HG02571 (cell line): ENCODE measurements around the gene APOBR.
"Not testable (repeated sequence)": the region's sequence is repeated elsewhere in the genome, so short reads cannot be mapped to it uniquely, and the experiment has no call there.

Experiments
- ATAC-seq: cut with Tn5 transposase; IDR thresholded peaks from one replicate; pipeline ENCODE4 v1.9.1; 2021; ENCODE audit warnings: mild to moderate bottlenecking, moderate library complexity; ENCODE audit not compliant: unreplicated experiment

Gene APOBR

DNA sequence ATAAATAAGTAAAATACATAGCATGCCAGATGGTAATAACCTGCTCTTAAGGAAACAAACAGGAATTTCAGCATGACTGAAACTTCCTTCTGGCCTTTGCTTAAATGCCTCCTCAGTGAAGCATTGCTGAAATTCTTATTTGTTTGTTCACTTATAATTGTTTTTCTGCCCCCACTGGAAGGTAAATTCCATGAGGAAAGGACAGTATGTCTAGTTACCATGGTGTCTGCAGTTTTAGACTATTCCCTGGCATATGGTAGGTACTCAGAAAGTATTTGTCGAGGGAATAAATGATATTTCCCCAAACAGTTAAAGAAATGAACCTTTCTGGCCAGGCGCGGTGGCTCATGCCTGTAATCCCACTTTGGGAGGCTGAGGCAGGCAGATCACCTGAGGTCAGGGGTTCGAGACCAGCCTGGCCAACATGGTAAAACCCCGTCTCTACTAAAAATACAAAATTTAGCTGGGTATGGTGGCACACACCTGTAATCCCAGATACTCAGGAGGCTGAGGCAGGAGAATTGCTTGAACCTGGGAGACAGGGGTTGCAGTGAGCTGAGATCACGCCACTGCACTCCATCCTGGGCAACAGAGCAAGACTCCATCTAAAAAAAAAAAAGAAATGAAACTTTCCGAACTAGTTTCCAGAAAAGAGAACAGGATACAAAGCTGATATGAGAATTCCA, 32.8 kb downstream of the APOBR start:
- ATAC-seq: not testable (repeated sequence)

DNA sequence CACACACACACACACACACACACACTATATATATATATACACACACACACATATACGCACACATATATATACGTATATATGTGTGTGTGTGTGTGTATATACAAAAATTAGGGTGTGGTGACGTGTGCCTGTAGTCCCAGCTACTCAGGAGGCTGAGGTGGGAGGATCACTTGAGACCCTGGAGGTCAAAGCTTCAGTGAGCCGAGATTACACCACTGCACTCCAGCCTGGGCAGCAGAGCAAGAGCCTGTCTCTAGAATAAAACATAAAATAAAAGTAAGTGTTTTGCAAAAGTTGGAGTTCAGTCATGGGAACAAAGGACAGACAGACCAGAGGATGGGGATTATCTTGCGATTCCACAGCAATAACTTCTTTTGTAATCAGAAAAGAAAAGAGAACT, 33.5 kb downstream of the APOBR start:
- no peak for ATAC-seq

DNA sequence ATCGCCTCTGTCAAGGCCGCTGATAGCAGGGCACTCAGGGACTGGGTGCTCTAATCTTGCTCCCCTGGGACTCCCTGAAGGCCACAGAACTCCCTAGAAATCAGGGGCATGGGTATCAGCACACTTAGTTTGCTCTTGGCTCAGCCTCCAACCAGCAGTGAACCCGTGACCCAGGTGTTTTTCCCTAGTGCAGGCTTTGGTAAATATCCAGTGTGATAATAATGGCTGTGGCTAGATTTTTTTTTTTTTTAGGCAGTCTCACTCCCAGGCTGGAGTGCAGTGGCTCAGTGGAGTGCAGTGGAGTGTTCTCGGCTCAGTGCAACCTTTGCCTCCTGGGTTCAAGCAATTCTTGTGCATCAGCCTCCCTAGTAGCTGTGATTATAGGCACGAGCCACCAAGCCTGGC, 34.0 kb downstream of the APOBR start:
- no peak for ATAC-seq

DNA sequence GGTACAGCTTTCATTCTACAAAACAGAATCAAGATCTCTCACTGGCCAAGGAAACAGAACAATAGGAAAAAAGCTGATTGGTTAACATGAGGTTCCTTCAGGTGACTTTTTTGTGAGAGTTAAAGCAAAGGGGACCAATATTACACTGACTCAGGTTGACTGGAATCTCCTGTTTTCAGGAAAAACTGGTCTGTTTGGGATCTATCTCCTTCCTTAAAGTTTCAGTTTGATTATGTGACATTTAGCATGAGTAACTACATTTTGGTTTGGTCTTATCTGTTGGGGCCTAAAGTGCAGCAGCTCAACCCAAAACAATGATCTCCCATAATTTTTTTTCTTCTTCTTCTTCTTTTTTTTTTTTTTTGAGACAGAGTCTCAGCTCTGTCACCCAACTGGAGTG, 34.7 kb downstream of the APOBR start:
- ATAC-seq: no peak

DNA sequence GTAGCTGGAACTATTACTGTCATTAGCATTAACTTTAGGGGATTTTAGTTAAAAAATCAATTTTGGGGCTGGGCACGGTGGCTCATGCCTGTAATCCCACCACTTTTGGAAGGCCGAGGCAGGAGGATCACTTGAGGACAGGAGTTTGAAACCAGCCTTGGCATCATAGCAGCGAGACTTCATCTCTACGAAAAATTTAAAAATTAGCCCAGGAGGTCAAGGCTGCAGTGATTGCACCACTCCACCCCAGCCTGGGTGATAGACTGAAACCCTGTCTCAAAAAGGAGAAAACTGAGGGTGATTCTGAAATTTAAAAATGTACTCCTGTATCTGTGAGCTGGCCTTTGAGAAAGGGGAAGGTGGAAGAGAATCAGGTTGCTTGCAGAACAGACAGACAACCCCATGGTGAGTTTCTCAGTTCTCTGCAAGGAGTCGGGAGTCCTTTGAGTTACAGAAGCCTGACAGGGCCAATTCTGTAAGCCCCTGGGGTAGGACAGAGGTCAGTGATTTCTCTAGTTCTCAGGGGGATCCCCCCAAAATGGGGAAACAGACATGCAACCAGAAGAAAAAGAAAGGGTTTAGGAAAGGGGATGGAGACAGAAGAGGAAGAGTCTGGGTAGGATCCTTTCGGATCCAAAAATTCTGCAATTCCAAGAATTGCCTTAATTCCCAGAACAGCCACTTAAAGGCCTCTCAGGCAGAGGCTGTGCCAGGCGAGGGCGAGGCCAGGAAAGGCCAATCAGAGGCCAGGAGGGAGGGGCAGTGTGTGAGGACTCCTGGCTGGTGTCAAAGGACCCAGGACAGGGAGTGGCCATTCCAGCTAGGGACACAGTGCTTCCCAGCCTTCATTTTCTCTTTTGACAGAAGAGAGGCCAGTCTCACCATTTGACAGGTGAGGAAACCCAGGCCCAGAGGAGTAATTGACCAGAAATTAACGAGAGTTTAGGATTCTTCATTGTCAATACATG, 37.6 kb downstream of the APOBR start:
- ATAC-seq: no peak

DNA sequence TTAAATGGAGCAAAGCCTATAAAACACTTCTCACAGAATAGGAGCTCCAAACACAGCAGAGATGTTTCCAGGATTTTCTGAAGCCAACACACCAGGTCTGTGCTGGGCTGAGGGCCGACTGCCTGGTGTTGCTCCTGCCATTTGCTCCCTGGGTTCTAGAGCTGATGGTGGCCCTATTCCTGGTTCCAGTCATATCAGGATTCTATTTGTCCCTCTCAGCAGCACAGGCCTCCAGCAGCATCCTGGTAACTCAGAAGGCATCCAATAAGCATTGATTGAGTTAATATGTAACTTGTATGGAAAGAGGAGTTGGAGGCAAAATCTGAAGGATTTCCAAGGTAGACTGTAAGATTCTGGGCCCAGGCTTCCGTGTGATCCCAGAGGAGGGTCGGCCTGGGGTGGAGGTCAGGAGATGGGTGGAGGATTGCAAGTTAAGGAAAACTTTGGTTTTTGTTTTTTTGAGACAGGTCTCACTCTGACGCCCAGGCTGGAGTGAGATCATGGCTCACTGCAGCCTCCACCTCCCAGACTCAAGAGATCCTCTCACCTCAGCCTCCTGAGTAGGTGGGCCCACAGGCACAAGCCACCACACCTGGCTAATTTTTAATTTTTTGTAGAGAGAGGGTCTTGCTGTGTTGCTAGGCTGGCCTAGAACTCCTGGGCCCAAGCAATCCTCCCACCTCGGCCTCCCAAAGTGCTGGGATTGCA, 38.7 kb downstream of the APOBR start:
- ATAC-seq: no peak

DNA sequence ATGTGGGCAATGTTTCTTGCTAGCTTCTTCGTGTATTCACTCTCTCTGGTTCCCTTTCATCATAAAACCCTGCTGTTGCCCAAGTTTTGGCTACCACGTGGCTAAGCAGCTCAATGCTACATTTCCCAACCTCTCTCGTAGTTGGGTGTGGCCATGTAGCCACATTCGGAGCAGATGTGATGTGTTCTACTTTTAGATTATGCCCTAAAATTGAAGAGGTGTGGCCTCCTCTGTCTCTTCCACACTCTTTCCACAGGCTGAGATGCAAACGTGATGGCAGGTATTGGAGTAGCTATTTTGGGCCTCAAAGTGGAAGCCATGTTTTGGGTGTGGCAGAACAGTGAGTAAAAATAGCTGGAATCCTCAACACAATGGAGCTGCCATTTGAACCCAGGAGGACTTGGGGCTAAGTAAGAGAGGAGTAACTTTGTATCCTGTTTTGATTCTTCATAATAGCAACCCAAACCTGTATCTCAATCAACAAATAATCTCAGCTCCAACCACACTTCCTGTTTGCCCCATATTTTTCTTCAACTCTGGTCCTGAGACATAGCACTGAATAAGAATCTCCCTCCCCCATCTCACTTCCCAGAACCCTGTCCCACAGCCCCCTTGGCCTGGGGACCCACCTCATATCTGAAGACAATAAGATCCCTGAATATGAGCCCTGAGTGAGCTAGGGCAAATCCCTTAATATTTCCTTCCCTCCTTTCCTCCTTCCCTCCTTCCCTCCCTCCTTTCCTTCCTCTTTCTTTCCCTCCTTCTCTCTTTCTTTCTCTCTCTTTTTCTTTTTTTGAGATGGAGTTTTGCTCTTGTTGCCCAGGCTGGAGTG, 40.3 kb downstream of the APOBR start:
- no peak for ATAC-seq

DNA sequence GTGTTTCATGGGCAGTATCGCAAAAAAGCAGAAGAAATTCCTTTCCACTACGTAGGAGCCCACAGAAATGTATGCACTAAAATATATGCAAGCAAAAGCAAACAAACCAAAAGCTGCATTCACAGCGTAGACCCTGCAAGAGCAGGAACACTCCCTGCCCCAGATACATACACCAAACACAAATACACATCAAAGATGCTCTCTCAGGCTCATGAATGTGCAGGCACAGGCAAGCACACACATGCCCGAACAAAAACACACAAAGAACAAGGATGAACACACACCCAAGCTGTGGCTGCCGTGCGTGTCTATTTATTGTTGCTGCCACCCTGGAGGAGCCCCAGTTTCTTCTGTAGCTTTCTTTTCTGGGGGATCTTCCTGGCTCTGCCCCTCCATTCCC, 42.6 kb downstream of the APOBR start:
- ATAC-seq: no peak

DNA sequence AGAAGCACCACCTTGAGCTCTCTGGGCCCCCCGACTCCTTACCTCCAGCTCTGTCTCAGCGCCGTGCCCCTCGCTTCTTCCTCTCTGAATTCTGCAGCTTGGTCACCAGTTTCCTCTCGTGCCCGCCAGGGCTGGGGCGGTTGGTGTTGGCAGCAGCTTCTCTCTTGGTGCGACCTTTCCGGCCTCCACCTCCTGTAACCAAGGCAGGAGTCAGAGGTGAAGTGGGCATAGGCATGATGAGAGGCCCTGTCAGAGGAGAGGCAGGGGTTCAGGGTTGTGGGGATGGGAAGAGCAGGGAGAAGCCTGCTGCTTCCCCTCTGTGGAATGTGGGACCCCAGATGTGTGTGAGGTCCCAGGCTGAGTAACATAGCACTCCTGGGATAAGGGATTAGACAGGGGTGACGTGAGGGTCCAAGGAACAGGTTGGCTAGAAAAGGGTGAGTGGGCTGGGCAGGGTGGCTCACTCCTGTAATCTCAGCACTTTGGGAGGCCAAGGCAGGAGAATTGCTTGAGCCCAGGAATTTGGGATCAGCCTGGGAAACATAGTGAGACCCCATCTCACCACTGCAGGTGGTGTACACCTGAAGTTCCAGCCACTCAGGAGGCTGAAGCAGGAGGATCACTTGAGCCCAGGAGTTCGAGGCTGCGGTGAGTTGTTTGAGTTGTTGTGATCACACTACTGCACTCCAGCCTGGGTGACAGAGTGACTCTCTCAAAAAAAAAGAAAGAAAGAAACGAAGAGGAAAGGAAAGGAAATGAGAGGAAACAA, 43.7 kb downstream of the APOBR start:
- no peak for ATAC-seq

DNA sequence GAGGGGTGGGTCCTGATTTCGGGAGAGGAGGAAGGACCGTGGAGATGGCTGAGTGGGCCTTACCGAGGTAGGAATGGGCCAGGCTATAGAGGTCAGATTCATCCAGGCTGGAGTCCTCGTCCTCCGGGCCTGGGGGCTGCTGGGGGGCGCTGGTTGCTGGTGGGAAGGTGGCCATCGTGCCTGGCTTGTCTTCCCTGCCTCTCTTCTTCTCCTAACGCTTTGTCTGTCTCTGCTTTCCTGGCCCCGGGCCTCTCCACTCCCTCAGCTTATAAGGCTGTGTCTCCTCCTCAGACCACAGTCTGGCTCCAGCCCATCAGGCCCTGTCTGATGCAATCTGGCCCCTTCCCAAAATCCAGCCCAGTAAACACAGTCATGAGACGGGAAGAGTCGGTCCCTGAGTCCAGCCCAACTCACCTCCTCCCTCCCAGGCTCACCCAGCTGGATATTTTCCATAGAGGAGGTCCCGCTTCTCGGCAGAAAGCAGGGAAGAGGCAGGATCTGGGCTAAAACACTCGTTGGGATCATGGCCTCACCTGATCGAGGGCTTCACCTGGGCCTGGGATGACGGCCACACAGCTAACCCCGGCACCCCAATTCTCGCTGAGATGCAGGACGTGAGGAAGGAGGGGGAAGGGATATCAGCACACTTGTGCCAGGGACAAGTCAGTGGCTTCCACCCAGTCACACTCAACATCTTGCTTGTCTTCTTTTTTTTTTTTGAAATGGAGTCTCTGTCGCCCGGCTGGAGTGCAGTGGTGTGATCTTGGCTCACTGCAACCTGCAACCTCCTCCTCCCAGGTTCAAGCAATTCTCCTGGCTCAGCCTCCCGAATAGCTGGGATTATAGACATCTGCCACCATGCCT, 44.5 kb downstream of the APOBR start, which contains the start of gene NUPR1:
TSS of gene NUPR1 (minus strand) at position 242 of the 864 bp plus-strand sequence. CDS start at position 175, 67 bp downstream.
- no peak for ATAC-seq

DNA sequence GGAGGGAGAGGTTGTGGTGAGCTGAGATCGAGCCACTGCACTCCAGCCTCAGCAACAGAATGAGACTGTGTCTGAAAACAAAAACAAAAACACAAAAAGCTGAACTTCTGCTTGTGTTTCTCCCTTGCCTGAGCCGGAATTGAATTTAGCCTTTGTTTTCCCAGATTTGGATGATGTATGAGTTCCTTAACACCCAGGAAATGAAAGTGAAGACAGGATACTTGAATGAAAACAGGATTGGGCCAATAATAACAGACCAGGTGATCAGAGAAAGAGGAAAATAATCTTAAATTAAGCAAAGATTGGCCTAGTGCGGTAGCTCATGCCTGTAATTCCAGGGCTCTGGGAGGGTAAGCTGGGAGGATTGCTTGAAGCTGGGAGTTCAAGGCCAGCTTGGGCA, 45.9 kb downstream of the APOBR start:
- no peak for ATAC-seq

DNA sequence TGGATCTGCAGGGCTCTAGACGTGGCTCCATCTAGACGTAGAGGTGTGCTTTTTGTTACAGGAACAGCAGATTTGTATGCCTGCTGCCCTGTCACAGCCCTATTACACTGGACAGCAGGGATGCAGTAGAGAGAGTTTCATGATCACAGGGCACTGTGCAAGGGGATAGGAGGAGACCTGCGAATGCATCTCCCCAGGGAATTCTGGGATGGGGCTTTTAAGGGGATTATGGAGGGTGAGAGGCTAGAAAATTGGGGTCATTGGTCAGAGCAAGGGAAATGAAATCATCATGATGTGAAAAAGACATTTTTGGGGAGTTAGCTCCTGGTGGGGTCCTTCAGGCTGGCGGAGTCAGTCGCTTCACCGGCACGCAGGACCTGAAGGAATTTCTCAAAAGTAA, 48.2 kb downstream of the APOBR start:
- no peak for ATAC-seq

DNA sequence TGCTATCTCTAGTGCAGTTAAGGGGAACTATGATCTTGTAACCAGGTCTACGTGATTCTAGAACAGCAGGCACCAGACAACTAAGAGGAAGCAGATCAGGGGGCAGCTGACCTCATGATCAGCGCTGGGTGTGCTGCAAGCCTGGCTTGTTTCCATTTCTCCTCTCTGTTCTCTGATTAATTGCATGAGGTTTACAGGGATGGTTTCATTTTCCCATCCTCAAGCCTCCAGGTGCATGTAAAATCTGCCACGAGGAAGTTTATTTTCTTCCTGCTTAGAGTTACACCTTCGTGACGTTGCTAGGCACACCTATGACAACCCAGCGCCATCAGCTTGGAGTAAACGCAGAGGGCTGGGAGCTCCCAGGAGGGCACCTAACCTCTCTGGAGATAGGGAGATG, 48.6 kb downstream of the APOBR start:
- no peak for ATAC-seq

DNA sequence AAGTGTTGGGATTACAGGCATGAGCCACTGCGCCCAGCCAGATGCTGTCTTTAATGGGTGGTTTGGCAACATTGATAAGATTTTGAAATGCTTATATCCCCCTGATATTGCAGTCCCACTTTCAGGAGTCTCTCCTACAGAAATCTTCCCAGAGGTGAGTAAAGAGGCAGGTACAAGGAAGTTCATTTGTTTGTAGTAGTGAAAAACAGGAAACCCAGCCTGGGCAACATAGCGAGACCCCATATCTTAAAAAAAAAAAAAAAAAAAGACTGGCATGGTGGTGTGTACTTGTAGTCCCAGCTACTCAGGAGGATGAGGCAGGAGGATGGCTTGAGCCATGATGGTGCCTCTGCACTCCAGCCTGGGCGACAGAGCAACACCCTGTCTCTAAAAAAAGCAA, 50.6 kb downstream of the APOBR start:
- no peak for ATAC-seq

DNA sequence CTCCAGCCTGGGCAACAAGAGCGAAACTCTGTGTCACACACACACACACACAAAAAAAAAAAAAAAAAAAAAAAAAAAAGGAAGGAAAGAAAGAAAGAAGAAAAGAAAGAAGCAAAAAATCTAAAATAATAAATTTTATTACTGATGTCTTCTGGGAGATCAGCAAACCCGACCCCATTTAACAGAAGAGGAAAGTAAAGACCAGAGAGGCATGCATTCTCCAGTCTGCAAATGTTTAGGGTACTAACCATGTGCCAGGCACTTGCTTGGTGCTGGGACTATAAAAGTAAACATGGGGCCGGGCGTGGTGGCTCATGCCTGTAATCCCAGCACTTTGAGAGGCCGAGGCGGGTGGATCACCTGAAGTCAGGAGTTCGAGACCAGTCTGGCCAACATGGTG, 51.5 kb downstream of the APOBR start:
- not testable (repeated sequence) for ATAC-seq

DNA sequence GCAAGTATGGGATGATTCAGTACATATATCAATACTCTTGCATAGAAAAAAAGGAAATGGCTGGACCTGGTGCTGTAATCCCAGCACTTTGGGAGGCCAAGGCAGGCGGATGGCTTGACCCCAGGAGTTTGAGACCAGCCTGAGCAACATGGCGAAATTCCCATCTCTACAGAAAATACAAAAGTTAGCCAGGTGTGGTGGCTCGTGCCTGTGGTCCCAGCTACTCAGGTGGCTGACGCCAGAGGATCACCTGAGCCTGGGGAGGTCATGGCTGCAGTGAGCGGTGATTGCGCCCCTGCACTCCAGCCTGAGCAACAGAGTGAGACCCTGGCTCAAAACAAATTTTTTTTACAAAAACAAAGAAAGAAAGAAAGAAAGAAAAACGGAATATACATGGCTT, 52.2 kb downstream of the APOBR start:
- ATAC-seq: no peak

DNA sequence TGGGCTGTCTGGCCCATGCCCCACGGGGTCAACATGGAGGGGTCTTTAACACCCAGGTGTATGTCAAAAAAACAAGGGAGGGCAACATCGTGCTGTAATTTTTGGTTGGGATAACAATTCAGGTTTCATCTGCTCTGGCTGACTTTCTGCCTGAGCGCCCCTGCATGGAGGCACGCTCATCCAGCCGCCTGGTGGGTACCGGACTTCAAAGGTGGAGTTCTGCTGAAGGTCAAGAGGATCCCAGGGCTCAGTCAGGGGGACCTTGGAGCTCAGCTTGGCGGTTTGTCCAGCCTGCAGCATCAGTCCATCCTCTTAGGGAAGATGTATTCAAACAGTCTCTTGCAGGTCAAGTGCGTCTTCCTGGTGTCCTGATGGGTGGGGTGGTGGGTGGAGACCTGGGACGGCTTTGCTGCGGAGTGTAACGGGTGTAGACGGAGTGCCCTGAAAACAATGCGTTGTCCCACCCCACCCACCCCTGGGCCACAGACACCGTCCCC, 53.9 kb downstream of the APOBR start:
- no peak for ATAC-seq
